HL-60 (cell line): ENCODE results near the gene ELN.

Experiments used
- DNase-seq, 2 experiments: peaks; one replicate each; pipeline ENCODE4 v3.0.0-alpha.2; 2010 to 2020; ENCODE audit warnings: low read depth in 1 of 2, low spot score in 1 of 2
- H3K27ac ChIP-seq: fragments of 250-450 bp; sonication (Bioruptor Pico); replicated peaks from 2 replicates; pipeline ENCODE4 v1.5.1; 2020; ENCODE audit warnings: mild to moderate bottlenecking, moderate library complexity
- H3K27me3 ChIP-seq: fragments of 250-450 bp; sonication (Bioruptor Pico); 2 replicates; pipeline ENCODE4 v1.5.1; 2021; ENCODE audit warnings: mild to moderate bottlenecking, moderate library complexity; ENCODE audit not compliant: insufficient read depth, poor library complexity, severe bottlenecking
- H3K4me3 ChIP-seq: replicated peaks from 2 replicates; pipeline ENCODE4 v1.5.1; 2011; ENCODE audit warnings: mild to moderate bottlenecking, control low read depth, low read length; ENCODE audit not compliant: insufficient read depth
- GABPA ChIP-seq: IDR thresholded peaks from 2 replicates; pipeline ENCODE4 v1.6.1; 2012; ENCODE audit warnings: low read depth
- POLR2AphosphoS5 ChIP-seq: IDR thresholded peaks from 2 replicates; pipeline ENCODE4 v1.6.1; 2012; ENCODE audit warnings: low read depth
- SPI1 ChIP-seq: IDR thresholded peaks from 2 replicates; pipeline ENCODE4 v1.6.1; 2012; ENCODE audit warnings: low read depth, mild to moderate bottlenecking, borderline replicate concordance
- TF ChIP-seq, protein P1 (sequence below): IDR thresholded peaks from 2 replicates; pipeline ENCODE4 v1.6.1; 2012; ENCODE audit warnings: low read depth; ENCODE audit not compliant: insufficient replicate concordance
- TF ChIP-seq, protein P2 (sequence below): IDR thresholded peaks from one replicate; pipeline ENCODE4 v1.5.1; 2011; ENCODE audit warnings: low read length, control low read depth, inconsistent platforms; ENCODE audit not compliant: insufficient read depth

ELN gene

GRCh38 chr7:74095135-74095534 lies 67.2 kb downstream of the ELN start:
- H3K4me3 ChIP-seq, result no peak overlapping the region; the same call in 1 of the 2 replicates
- TF ChIP-seq, protein P1, sequence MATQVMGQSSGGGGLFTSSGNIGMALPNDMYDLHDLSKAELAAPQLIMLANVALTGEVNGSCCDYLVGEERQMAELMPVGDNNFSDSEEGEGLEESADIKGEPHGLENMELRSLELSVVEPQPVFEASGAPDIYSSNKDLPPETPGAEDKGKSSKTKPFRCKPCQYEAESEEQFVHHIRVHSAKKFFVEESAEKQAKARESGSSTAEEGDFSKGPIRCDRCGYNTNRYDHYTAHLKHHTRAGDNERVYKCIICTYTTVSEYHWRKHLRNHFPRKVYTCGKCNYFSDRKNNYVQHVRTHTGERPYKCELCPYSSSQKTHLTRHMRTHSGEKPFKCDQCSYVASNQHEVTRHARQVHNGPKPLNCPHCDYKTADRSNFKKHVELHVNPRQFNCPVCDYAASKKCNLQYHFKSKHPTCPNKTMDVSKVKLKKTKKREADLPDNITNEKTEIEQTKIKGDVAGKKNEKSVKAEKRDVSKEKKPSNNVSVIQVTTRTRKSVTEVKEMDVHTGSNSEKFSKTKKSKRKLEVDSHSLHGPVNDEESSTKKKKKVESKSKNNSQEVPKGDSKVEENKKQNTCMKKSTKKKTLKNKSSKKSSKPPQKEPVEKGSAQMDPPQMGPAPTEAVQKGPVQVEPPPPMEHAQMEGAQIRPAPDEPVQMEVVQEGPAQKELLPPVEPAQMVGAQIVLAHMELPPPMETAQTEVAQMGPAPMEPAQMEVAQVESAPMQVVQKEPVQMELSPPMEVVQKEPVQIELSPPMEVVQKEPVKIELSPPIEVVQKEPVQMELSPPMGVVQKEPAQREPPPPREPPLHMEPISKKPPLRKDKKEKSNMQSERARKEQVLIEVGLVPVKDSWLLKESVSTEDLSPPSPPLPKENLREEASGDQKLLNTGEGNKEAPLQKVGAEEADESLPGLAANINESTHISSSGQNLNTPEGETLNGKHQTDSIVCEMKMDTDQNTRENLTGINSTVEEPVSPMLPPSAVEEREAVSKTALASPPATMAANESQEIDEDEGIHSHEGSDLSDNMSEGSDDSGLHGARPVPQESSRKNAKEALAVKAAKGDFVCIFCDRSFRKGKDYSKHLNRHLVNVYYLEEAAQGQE, result no peak
- TF ChIP-seq GABPA, result no peak
- TF ChIP-seq SPI1, result no peak
- TF ChIP-seq, protein P2, sequence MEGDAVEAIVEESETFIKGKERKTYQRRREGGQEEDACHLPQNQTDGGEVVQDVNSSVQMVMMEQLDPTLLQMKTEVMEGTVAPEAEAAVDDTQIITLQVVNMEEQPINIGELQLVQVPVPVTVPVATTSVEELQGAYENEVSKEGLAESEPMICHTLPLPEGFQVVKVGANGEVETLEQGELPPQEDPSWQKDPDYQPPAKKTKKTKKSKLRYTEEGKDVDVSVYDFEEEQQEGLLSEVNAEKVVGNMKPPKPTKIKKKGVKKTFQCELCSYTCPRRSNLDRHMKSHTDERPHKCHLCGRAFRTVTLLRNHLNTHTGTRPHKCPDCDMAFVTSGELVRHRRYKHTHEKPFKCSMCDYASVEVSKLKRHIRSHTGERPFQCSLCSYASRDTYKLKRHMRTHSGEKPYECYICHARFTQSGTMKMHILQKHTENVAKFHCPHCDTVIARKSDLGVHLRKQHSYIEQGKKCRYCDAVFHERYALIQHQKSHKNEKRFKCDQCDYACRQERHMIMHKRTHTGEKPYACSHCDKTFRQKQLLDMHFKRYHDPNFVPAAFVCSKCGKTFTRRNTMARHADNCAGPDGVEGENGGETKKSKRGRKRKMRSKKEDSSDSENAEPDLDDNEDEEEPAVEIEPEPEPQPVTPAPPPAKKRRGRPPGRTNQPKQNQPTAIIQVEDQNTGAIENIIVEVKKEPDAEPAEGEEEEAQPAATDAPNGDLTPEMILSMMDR, result no peak
- no peak for TF ChIP-seq POLR2AphosphoS5

DNA sequence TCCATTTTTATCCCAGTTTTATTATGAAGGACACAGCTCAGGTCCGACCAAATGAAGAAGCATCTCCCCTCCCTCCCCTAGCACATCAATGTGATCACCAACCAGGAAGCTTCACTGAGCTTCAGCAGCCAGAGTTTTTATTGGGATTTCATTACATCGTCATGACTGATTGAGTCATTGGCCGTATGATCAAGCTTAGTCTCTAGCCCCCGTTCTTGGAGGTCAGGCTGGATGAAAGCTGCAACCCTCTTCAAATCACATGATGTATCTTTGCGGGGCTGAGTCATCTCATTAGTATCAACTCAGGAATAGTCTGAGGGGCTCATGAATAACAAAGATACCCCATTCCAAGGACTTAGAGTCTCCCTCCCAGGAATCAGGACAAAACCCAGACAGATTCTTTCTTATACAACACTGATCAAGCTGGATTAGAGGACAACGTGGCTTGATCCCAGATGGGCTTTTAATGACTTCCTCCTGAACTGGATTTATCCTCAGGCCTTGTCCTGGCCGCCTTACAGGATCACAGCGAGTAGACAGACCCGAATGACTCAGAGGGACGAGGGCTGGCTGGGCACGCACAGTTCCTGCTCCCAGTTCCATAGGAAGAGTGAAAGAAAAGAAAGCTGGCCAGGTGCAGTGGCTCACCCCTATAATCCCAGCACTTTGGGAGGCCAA lies 70.1 kb downstream of the ELN start:
- Histone ChIP-seq H3K4me3 (no peak overlapping the region), H3K27me3 (no peaks in the 10 kb centered on the region), H3K27ac (no peak overlapping the region)
- TF ChIP-seq, protein P2, result no peak
- TF ChIP-seq GABPA, result no peak
- TF ChIP-seq, protein P1, result no peak
- no peak for TF ChIP-seq POLR2AphosphoS5
- DNase-seq, result no peak

More at GRCh38 chr7:74095135-74095534, 67.2 kb downstream of the ELN start:
- peak overlapping the region; percentile 69 for H3K27ac ChIP-seq
- H3K27me3 ChIP-seq, result no peaks in the 10 kb centered on the region
- no peak for DNase-seq

DNA sequence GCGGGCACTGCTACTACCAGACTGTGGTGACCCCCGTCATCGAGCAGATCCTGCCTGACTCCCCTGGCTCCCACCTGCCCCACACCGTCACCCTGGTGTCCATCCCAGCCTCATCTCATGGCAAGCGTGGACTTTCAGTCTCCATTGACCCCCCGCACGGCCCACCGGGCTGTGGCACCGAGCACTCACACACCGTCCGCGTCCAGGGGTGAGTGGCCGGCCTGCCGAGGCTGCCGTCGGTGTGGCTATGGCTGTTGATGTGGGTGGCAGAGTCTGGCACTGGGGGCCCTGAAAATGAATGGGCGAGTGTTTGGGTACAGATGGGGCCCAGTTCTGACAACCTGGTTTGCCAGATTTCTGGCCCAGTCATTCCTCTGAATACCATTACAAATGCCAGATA lies 71.1 kb downstream of the ELN start:
- no peak overlapping the region for H3K4me3 ChIP-seq
- DNase-seq, result no peak
- TF ChIP-seq SPI1 (no peak), POLR2AphosphoS5 (no peak), GABPA (no peak)
- TF ChIP-seq, protein P2, result no peak
- TF ChIP-seq, protein P1, result no peak
- no peaks in the 10 kb centered on the region for H3K27me3 ChIP-seq
- H3K27ac ChIP-seq, result no peak overlapping the region
